Measurements from ENCODE around the gene EIF2B2. TPM values are rescaled to one million over a fixed set of nuclear protein-coding genes. Genes with fewer than 3 reads are reported as not detected.
A peak's percentile ranks its signal among the peaks of the same experiment; 100 is the strongest.

EIF2B2 gene
- total RNA-seq, 1 experiment from 2014 or later = 139 TPM

DNA sequence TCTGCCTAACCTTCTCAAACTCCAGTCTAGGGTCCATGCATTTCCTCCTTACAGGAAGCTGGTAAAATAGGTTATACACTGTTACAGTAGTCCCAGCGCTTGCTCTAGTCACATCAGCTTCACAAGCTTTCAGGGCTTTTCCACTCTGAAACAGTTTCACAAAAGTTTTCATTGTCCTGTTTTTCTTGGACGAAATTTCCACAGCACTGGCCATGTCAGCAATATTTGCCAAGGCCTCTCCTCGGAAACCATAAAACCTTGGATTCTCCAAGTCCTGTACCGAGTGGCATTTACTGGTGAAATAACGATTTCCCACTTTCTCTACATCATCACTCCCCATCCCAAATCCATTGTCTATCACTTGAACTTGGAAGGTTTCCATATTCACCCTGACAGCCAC, 46.4 kb downstream of the EIF2B2 start:
- intact Hi-C loops (cut with micrococcal nuclease; ENCODE audit: unreplicated experiment) = no loop called here
- Histone ChIP-seq H3K9me3 (ENCODE audit: insufficient read depth, low read depth) (no peaks in the 10 kb centered on the region), H3F3A (ENCODE audit: insufficient read depth, low read depth) (peaks cover 29% of the 10 kb centered on the region), H3K4me2 (no peak overlapping the region), H3K79me2 (ENCODE audit: low read depth) (peaks cover 29% of the 10 kb centered on the region), H2AFZ (no peak overlapping the region), H3K27ac (no peak overlapping the region), H4K20me1 (ENCODE audit: insufficient read depth) (no peaks in the 10 kb centered on the region), H3K9me2 (ENCODE audit: insufficient read depth) (no peaks in the 10 kb centered on the region), H3K27me3 (ENCODE audit: insufficient read depth, low read depth) (no peaks in the 10 kb centered on the region), H3K36me3 (ENCODE audit: low read depth) (peaks cover 18% of the 10 kb centered on the region), H3K4me3 (no peak overlapping the region), H3K4me1 (replicated peaks; ENCODE audit: insufficient read depth) (peaks cover 25% of the 10 kb centered on the region)
- DNase-seq = peak in 1 of 2 experiments; percentile 34
- ChIA-PET POLR2A (ENCODE audit: unreplicated experiment) (interaction anchor here (0.6 to 0.7 kb wide), 4 partner anchors 13 to 74 kb away, joined by 3 to 9 read pairs (median 5); no protein-coding TSS in a partner anchor), CTCF (interaction anchor here (0.6 to 1.0 kb wide), 4 partner anchors 35 to 188 kb away, joined by 3 to 5 read pairs (median 3); partner anchors contain the start of gene RPS6KL1)
- BruUV-seq (replicated peaks) = no TSS peak
- TF ChIP-seq EZH2 (IDR thresholded peaks at IDR 0.05; ENCODE audit: low read depth) = no peak
- TF ChIP-seq, protein P1, sequence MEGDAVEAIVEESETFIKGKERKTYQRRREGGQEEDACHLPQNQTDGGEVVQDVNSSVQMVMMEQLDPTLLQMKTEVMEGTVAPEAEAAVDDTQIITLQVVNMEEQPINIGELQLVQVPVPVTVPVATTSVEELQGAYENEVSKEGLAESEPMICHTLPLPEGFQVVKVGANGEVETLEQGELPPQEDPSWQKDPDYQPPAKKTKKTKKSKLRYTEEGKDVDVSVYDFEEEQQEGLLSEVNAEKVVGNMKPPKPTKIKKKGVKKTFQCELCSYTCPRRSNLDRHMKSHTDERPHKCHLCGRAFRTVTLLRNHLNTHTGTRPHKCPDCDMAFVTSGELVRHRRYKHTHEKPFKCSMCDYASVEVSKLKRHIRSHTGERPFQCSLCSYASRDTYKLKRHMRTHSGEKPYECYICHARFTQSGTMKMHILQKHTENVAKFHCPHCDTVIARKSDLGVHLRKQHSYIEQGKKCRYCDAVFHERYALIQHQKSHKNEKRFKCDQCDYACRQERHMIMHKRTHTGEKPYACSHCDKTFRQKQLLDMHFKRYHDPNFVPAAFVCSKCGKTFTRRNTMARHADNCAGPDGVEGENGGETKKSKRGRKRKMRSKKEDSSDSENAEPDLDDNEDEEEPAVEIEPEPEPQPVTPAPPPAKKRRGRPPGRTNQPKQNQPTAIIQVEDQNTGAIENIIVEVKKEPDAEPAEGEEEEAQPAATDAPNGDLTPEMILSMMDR (conservative IDR thresholded peaks at IDR 0.05) = no peak

DNA sequence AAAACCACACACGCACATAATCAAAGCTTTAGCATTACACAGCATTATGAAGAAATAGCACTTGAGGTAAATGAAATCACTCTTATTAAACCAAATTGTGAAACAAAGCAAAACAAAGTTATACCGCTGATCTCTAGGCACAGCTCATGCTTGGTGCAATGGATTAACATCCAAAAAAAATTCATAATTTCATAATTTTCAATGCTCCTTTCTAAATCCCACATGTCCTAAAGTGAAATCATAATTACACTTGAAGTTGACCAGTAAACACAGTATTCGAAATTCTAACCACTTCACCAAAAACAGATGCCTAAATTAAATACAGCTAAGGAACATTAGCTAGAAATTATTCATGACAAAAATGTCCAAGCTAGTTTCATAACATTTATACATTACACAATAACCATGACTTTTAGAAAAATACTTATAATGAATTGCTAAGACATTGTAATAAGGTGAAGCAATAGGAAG, 47.0 kb downstream of the EIF2B2 start:
- peak overlapping the region; percentile 82 for H3K4me3 ChIP-seq

DNA sequence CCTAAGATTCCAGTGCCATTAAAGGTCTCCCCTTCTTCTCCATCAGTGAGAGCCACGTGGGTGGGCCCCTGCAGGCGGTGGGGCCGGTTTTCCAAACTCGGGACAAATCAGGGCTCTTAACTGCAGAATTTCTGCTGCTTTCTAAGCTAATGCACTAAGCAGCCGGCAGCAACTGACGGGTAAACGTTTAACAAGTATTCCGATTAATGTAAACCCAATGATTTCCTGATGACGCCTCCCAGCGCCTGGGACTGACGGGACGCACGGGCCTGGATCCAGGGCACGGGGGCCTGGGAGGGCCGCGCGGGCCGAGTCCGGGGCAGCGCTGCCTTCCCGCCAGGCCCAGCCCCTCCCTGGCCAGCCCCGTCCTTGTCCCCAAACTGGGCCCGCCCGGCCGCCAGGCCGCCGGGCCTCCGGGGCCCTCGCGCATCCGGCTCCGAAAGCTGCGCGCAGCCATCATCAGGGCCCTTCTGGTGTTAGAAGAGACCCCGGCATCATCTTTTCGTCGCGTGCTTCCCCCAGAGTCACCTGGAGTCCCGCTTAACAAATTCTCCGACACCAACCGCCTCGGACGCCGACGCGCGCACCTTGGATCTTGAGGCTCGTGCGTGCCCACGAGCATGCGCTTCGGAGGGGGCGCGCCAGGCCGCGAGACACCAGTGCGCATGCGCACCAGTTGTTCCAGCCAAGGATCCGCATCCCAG, 48.3 kb downstream of the EIF2B2 start, which contains the start of gene MLH3:
MLH3 (minus strand) TSS at position 616 of the 704 bp plus-strand sequence. CDS start 1,812 bp downstream, outside the sequence.
- Histone ChIP-seq H3K9me3 (ENCODE audit: insufficient read depth, low read depth) (no peaks in the 10 kb centered on the region), H2AFZ (peak within 1 kb of the TSS; percentile 94), H3K9me2 (ENCODE audit: insufficient read depth) (no peaks in the 10 kb centered on the region), H3K36me3 (ENCODE audit: low read depth) (peaks cover 18% of the 10 kb centered on the region), H4K20me1 (ENCODE audit: insufficient read depth) (no peaks in the 10 kb centered on the region), H3K4me3 (peak within 1 kb of the TSS; percentile 82), H3F3A (ENCODE audit: insufficient read depth, low read depth) (peaks cover 40% of the 10 kb centered on the region), H3K4me2 (peak within 1 kb of the TSS; percentile 81), H3K27me3 (ENCODE audit: insufficient read depth, low read depth) (no peaks in the 10 kb centered on the region), H3K4me1 (replicated peaks; ENCODE audit: insufficient read depth) (peaks cover 15% of the 10 kb centered on the region), H3K27ac (peak within 1 kb of the TSS; percentile 61), H3K79me2 (ENCODE audit: low read depth) (peaks cover 25% of the 10 kb centered on the region)
- POLR2A ChIA-PET (ENCODE audit: unreplicated experiment) = interaction anchor here (0.7 kb wide), 1 partner anchor 551 kb away, joined by 3 read pairs; no protein-coding TSS in a partner anchor
- peak; percentile 79 to 93 for DNase-seq
- TSS peak; percentile 63 for BruUV-seq (replicated peaks)
- TF ChIP-seq EZH2 (IDR thresholded peaks at IDR 0.05; ENCODE audit: low read depth) = no peak
- TF ChIP-seq, protein P1 (conservative IDR thresholded peaks at IDR 0.05) = 0 out of 2 replicates have a peak, but pooled peaks have one; percentile 5
- intact Hi-C loops (cut with micrococcal nuclease; ENCODE audit: unreplicated experiment) = loop anchor here (2.0 kb wide), 2 partner anchors 18 to 48 kb away; partner anchors contain the start of genes EIF2B2 and ZC2HC1C
- CTCF ChIA-PET = interaction anchor here (0.5 to 1.2 kb wide), 2 partner anchors 15 to 37 kb away, joined by 3 to 4 read pairs; no protein-coding TSS in a partner anchor

More for the DNA sequence above, 47.0 kb downstream of the EIF2B2 start:
- intact Hi-C loops (cut with micrococcal nuclease; ENCODE audit: unreplicated experiment) = loop anchor here (2.0 kb wide), 2 partner anchors 19 to 47 kb away; partner anchors contain the start of genes EIF2B2 and ZC2HC1C
- Histone ChIP-seq H3F3A (ENCODE audit: insufficient read depth, low read depth) (peaks cover 35% of the 10 kb centered on the region), H2AFZ (no peak overlapping the region), H3K4me1 (replicated peaks; ENCODE audit: insufficient read depth) (peaks cover 19% of the 10 kb centered on the region), H3K9me3 (ENCODE audit: insufficient read depth, low read depth) (no peaks in the 10 kb centered on the region), H3K27me3 (ENCODE audit: insufficient read depth, low read depth) (no peaks in the 10 kb centered on the region), H3K36me3 (ENCODE audit: low read depth) (peaks cover 18% of the 10 kb centered on the region), H3K9me2 (ENCODE audit: insufficient read depth) (no peaks in the 10 kb centered on the region), H3K27ac (no peak overlapping the region), H4K20me1 (ENCODE audit: insufficient read depth) (no peaks in the 10 kb centered on the region), H3K79me2 (ENCODE audit: low read depth) (peaks cover 27% of the 10 kb centered on the region), H3K4me2 (peak overlapping the region; percentile 81)
- ChIA-PET CTCF (interaction anchor here (0.7 to 1.0 kb wide), 3 partner anchors 35 to 189 kb away, joined by 3 to 5 read pairs (median 3); partner anchors contain the start of gene RPS6KL1), POLR2A (ENCODE audit: unreplicated experiment) (interaction anchor here (0.6 to 0.7 kb wide), 2 partner anchors 30 to 74 kb away, joined by 3 to 9 read pairs; no protein-coding TSS in a partner anchor)
- no peak for TF ChIP-seq EZH2 (IDR thresholded peaks at IDR 0.05; ENCODE audit: low read depth)
- TF ChIP-seq, protein P1 (conservative IDR thresholded peaks at IDR 0.05) = no peak
- no TSS peak for BruUV-seq (replicated peaks)
- DNase-seq = peak in 1 of 2 experiments; percentile 34

All from PC-9 (cell line).